ENCODE measurements around the gene WDR76. TPM values are rescaled to one million over a fixed set of nuclear protein-coding genes. Genes with fewer than 3 reads are reported as not detected.

Gene WDR76
- total and polyA plus RNA-seq, 7 experiments from 2014 or later: 6.6 to 62.1 (median 9.3) TPM

- H3K27me3 ChIP-seq (ENCODE audit: control insufficient read depth in 2 of 2, insufficient read depth in 2 of 2, low read length in 2 of 2): no peaks in the 10 kb centered on the region
- peaks cover 0 to 13% (median 7%) of the 10 kb centered on the region in 5 donors for H3K36me3 Mint-ChIP-seq
- POLR2A ChIA-PET: no interaction called here
- H3K27ac ChIP-seq (ENCODE audit: low read depth, low read length): no peak overlapping the region
- no peak for ATAC-seq
- H3K4me1 ChIP-seq (ENCODE audit: control insufficient read depth in 2 of 2, insufficient read depth in 2 of 2, low read length in 2 of 2): peaks cover 0 to 3% of the 10 kb centered on the region in 2 donors
- intact Hi-C loops (cut with micrococcal nuclease): no loop called here
- no peaks in the 10 kb centered on the region for H3K9me3 ChIP-seq (ENCODE audit: control insufficient read depth in 2 of 3, low read length in 3 of 3)
- no peak overlapping the region for H3K4me3 Mint-ChIP-seq
- peaks cover 0 to 2% (median 0%) of the 10 kb centered on the region in 7 donors for H3K4me1 Mint-ChIP-seq
- CTCF ChIA-PET: no interaction called here
- H3K9me3 Mint-ChIP-seq: no peaks in the 10 kb centered on the region
- H3K27ac Mint-ChIP-seq: peak overlapping the region in 1 of 9 donors; percentile 21
- H3K4me3 ChIP-seq (ENCODE audit: low read length): no peak overlapping the region
- no peak for DNase-seq
- H3K27me3 Mint-ChIP-seq: no peaks in the 10 kb centered on the region
- H3K36me3 ChIP-seq (ENCODE audit: control insufficient read depth in 2 of 3, insufficient read depth in 3 of 3, low read length in 3 of 3): no peaks in the 10 kb centered on the region
Measured at GRCh38 chr15:43876872-43877271, 50.1 kb downstream of the WDR76 start.

- no peak overlapping the region for H3K27ac ChIP-seq (ENCODE audit: low read depth, low read length)
- Mint-ChIP-seq H3K36me3 (peaks cover 0 to 13% (median 7%) of the 10 kb centered on the region in 5 donors), H3K4me3 (no peak overlapping the region), H3K9me3 (no peaks in the 10 kb centered on the region), H3K27ac (peak overlapping the region in 1 of 9 donors; percentile 25), H3K27me3 (no peaks in the 10 kb centered on the region), H3K4me1 (peaks cover 0 to under 1% (median 0%) of the 10 kb centered on the region in 7 donors)
- no peaks in the 10 kb centered on the region for H3K36me3 ChIP-seq (ENCODE audit: control insufficient read depth in 2 of 3, insufficient read depth in 3 of 3, low read length in 3 of 3)
- intact Hi-C loops (cut with micrococcal nuclease): no loop called here
- ChIA-PET POLR2A (no interaction called here), CTCF (no interaction called here)
- no peaks in the 10 kb centered on the region for H3K27me3 ChIP-seq (ENCODE audit: control insufficient read depth in 2 of 2, insufficient read depth in 2 of 2, low read length in 2 of 2)
- ATAC-seq (no peak), DNase-seq (no peak)
- no peak overlapping the region for H3K4me3 ChIP-seq (ENCODE audit: low read length)
- H3K4me1 ChIP-seq (ENCODE audit: control insufficient read depth in 2 of 2, insufficient read depth in 2 of 2, low read length in 2 of 2): peaks cover 0 to 3% of the 10 kb centered on the region in 2 donors
- H3K9me3 ChIP-seq (ENCODE audit: control insufficient read depth in 2 of 3, low read length in 3 of 3): no peaks in the 10 kb centered on the region
Measured at GRCh38 chr15:43877371-43877770, 50.6 kb downstream of the WDR76 start.

GRCh38 chr15:43878446-43878845 is 51.6 kb downstream of the WDR76 start:
- Histone ChIP-seq H3K27ac (ENCODE audit: low read depth, low read length) (no peak overlapping the region), H3K27me3 (ENCODE audit: control insufficient read depth in 2 of 2, insufficient read depth in 2 of 2, low read length in 2 of 2) (no peaks in the 10 kb centered on the region), H3K9me3 (ENCODE audit: control insufficient read depth in 2 of 3, low read length in 3 of 3) (no peaks in the 10 kb centered on the region), H3K4me1 (ENCODE audit: control insufficient read depth in 2 of 2, insufficient read depth in 2 of 2, low read length in 2 of 2) (no peaks in the 10 kb centered on the region), H3K36me3 (ENCODE audit: control insufficient read depth in 2 of 3, insufficient read depth in 3 of 3, low read length in 3 of 3) (no peaks in the 10 kb centered on the region), H3K4me3 (ENCODE audit: low read length) (no peak overlapping the region)
- no peaks in the 10 kb centered on the region for H3K9me3 Mint-ChIP-seq
- H3K27me3 Mint-ChIP-seq: no peaks in the 10 kb centered on the region
- H3K27ac Mint-ChIP-seq: peak overlapping the region in 2 of 9 donors; percentile 38 to 49
- ChIA-PET CTCF (no interaction called here), POLR2A (interaction anchor here (0.9 kb wide), 1 partner anchor 9 kb away, joined by 3 read pairs; no protein-coding TSS in a partner anchor)
- DNase-seq (no peak), ATAC-seq (no peak)
- intact Hi-C loops (cut with micrococcal nuclease): no loop called here
- H3K36me3 Mint-ChIP-seq: peaks cover 0 to 12% (median 4%) of the 10 kb centered on the region in 5 donors
- H3K4me1 Mint-ChIP-seq: no peaks in the 10 kb centered on the region
- H3K4me3 Mint-ChIP-seq: no peak overlapping the region

- H3K4me3 Mint-ChIP-seq: no peak overlapping the region
- no peak for ATAC-seq
- no peaks in the 10 kb centered on the region for H3K27me3 Mint-ChIP-seq
- H3K27ac ChIP-seq (ENCODE audit: low read depth, low read length): no peak overlapping the region
- peaks cover 0 to 8% (median 0%) of the 10 kb centered on the region in 5 donors for H3K36me3 Mint-ChIP-seq
- H3K4me3 ChIP-seq (ENCODE audit: low read length): no peak overlapping the region
- no peaks in the 10 kb centered on the region for H3K36me3 ChIP-seq (ENCODE audit: control insufficient read depth in 2 of 3, insufficient read depth in 3 of 3, low read length in 3 of 3)
- POLR2A ChIA-PET: no interaction called here
- intact Hi-C loops (cut with micrococcal nuclease): no loop called here
- CTCF ChIA-PET: interaction anchor here (0.6 kb wide), 1 partner anchor 11 kb away, joined by 3 read pairs; no protein-coding TSS in a partner anchor
- DNase-seq: no peak
- no peaks in the 10 kb centered on the region for H3K9me3 Mint-ChIP-seq
- H3K4me1 ChIP-seq (ENCODE audit: control insufficient read depth in 2 of 2, insufficient read depth in 2 of 2, low read length in 2 of 2): no peaks in the 10 kb centered on the region
- H3K27me3 ChIP-seq (ENCODE audit: control insufficient read depth in 2 of 2, insufficient read depth in 2 of 2, low read length in 2 of 2): no peaks in the 10 kb centered on the region
- H3K9me3 ChIP-seq (ENCODE audit: control insufficient read depth in 2 of 3, low read length in 3 of 3): no peaks in the 10 kb centered on the region
- no peaks in the 10 kb centered on the region for H3K4me1 Mint-ChIP-seq
- H3K27ac Mint-ChIP-seq: no peak overlapping the region
Measured at GRCh38 chr15:43879386-43880355, 52.9 kb downstream of the WDR76 start.

- no peaks in the 10 kb centered on the region for H3K27me3 Mint-ChIP-seq
- no peaks in the 10 kb centered on the region for H3K9me3 Mint-ChIP-seq
- Histone ChIP-seq H3K4me3 (ENCODE audit: low read length) (no peak overlapping the region), H3K27ac (ENCODE audit: low read depth, low read length) (no peak overlapping the region), H3K27me3 (ENCODE audit: control insufficient read depth in 2 of 2, insufficient read depth in 2 of 2, low read length in 2 of 2) (no peaks in the 10 kb centered on the region), H3K9me3 (ENCODE audit: control insufficient read depth in 2 of 3, low read length in 3 of 3) (no peaks in the 10 kb centered on the region), H3K4me1 (ENCODE audit: control insufficient read depth in 2 of 2, insufficient read depth in 2 of 2, low read length in 2 of 2) (no peaks in the 10 kb centered on the region), H3K36me3 (ENCODE audit: control insufficient read depth in 2 of 3, insufficient read depth in 3 of 3, low read length in 3 of 3) (no peaks in the 10 kb centered on the region)
- no peak overlapping the region for H3K27ac Mint-ChIP-seq
- ATAC-seq (no peak), DNase-seq (no peak)
- CTCF ChIA-PET: interaction anchor here (0.6 kb wide), 1 partner anchor 10 kb away, joined by 3 read pairs; no protein-coding TSS in a partner anchor
- intact Hi-C loops (cut with micrococcal nuclease): no loop called here
- POLR2A ChIA-PET: no interaction called here
- no peaks in the 10 kb centered on the region for H3K4me1 Mint-ChIP-seq
- no peak overlapping the region for H3K4me3 Mint-ChIP-seq
- H3K36me3 Mint-ChIP-seq: peaks cover 0 to 9% (median 0%) of the 10 kb centered on the region in 5 donors
Measured at GRCh38 chr15:43880406-43881194, 53.8 kb downstream of the WDR76 start.

GRCh38 chr15:43881245-43881644 is 54.4 kb downstream of the WDR76 start:
- H3K4me1 ChIP-seq (ENCODE audit: control insufficient read depth in 2 of 2, insufficient read depth in 2 of 2, low read length in 2 of 2): no peaks in the 10 kb centered on the region
- no peak overlapping the region for H3K4me3 ChIP-seq (ENCODE audit: low read length)
- peaks cover 0 to 9% (median 0%) of the 10 kb centered on the region in 5 donors for H3K36me3 Mint-ChIP-seq
- no peak overlapping the region for H3K27ac Mint-ChIP-seq
- no peaks in the 10 kb centered on the region for H3K4me1 Mint-ChIP-seq
- DNase-seq: no peak
- H3K27me3 ChIP-seq (ENCODE audit: control insufficient read depth in 2 of 2, insufficient read depth in 2 of 2, low read length in 2 of 2): no peaks in the 10 kb centered on the region
- ChIA-PET POLR2A (no interaction called here), CTCF (no interaction called here)
- H3K36me3 ChIP-seq (ENCODE audit: control insufficient read depth in 2 of 3, insufficient read depth in 3 of 3, low read length in 3 of 3): no peaks in the 10 kb centered on the region
- intact Hi-C loops (cut with micrococcal nuclease): no loop called here
- no peaks in the 10 kb centered on the region for H3K27me3 Mint-ChIP-seq
- H3K9me3 ChIP-seq (ENCODE audit: control insufficient read depth in 2 of 3, low read length in 3 of 3): no peaks in the 10 kb centered on the region
- no peak overlapping the region for H3K4me3 Mint-ChIP-seq
- no peaks in the 10 kb centered on the region for H3K9me3 Mint-ChIP-seq
- ATAC-seq: no peak
- no peak overlapping the region for H3K27ac ChIP-seq (ENCODE audit: low read depth, low read length)

Measured in naive thymus-derived CD4-positive, alpha-beta T cell (primary cell).